Kidney (tissue), 14 donors: ENCODE data around the gene MYL4. TPM values are rescaled to one million over a fixed set of nuclear protein-coding genes. Genes with fewer than 3 reads are reported as not detected.

Experiments used
- DNase-seq, 5 donors: peaks; one replicate each; pipeline ENCODE4 v3.0.0-alpha.2; 2013 to 2020
- FAIRE-seq: peaks from 2 replicates; lab custom pipeline; 2012; peaks lifted over from hg19 to GRCh38; lab: Jason Lieb, UNC
- H3K27ac ChIP-seq, 2 donors: one replicate each; pipeline ENCODE4 v1.7.0; 2013; ENCODE audit warnings: low read depth in 2 of 2, low read length in 2 of 2, inconsistent platforms in 1 of 2
- H3K27me3 ChIP-seq: one replicate; pipeline ENCODE4 v1.7.1; 2013; ENCODE audit warnings: low read length, inconsistent platforms; ENCODE audit not compliant: control insufficient read depth, insufficient read depth
- H3K36me3 ChIP-seq, 3 donors: one replicate each; pipeline versions ENCODE4 v1.7.0 to v1.7.1; 2013; ENCODE audit warnings: low read length in 3 of 3, control low read depth in 1 of 3, inconsistent platforms in 1 of 3; ENCODE audit not compliant: insufficient read depth in 3 of 3, control insufficient read depth in 2 of 3
- H3K4me1 ChIP-seq, 3 donors: one replicate each; pipeline versions ENCODE4 v1.7.0 to v1.7.1; 2013; ENCODE audit warnings: low read length in 3 of 3, inconsistent platforms in 1 of 3, low read depth in 1 of 3; ENCODE audit not compliant: control insufficient read depth in 2 of 3, insufficient read depth in 2 of 3
- H3K4me3 ChIP-seq, 3 donors: one replicate each; pipeline versions ENCODE4 v1.7.0 to v1.8.1; 2013; ENCODE audit warnings: low read length in 3 of 3, control low read depth in 1 of 3, inconsistent platforms in 1 of 3
- H3K9ac ChIP-seq, 3 donors: one replicate each; pipeline versions ENCODE4 v1.7.0 to v1.7.1; 2013; ENCODE audit warnings: low read length in 3 of 3, control low read depth in 1 of 3, inconsistent platforms in 1 of 3
- H3K9me3 ChIP-seq, 3 donors: one replicate each; pipeline versions ENCODE4 v1.7.0 to v1.7.1; 2013; ENCODE audit warnings: low read length in 3 of 3, control low read depth in 1 of 3, inconsistent platforms in 1 of 3; ENCODE audit not compliant: control insufficient read depth in 2 of 3, insufficient read depth in 1 of 3
- CTCF ChIP-seq: IDR thresholded peaks from 3 replicates; pipeline ENCODE4 v1.5.1; 2012; ENCODE audit warnings: mild to moderate bottlenecking, moderate library complexity, borderline replicate concordance; ENCODE audit not compliant: insufficient read depth; ENCODE audit errors: extremely low read depth
- intact Hi-C: fragments of 100-400 bp; cut with DNase I; formaldehyde crosslinking; loops from one replicate; pipeline ENCODE4 v1.11.1; 2022
- polyA plus RNA-seq: library from polyadenylated mRNA; stranded (reverse); fragments of 350-450 nt; fragmentation: Illumina TruSeq; extraction: RNeasy Lipid Tissue Mini Kit (QIAGEN cat#74804); gene quantifications from one replicate; pipeline ENCODE4 v1.2.3, GENCODE V29; 2014; ENCODE audit warnings: low read depth, low replicate concordance; ENCODE audit not compliant: insufficient read depth
- total RNA-seq: library from RNA; stranded (reverse); fragmentation: NEBNext Ultra II Directional; extraction: Animal tissue kit (Norgen Biotek cat#: 25700); gene quantifications from one replicate; pipeline ENCODE4 v1.2.1, GENCODE V29; 2021
- donor health status: control.
- donor health status: control.
- donor health status: control.
- donor health status: control.
- donor health status: control.
- donor health status: DM: yes; HTN: yes; CAD: no.
- donor health status: Normal renal cell carcinoma (clear cell type).

The MYL4 gene
- total and polyA plus RNA-seq, 2 donors from 2014 or later, result 1.0 TPM; not detected in 1

- no peak for TF ChIP-seq CTCF
Observed at GRCh38 chr17:47224966-47225365, 15.8 kb downstream of the MYL4 start.

GRCh38 chr17:47225436-47225858 is 16.3 kb downstream of the MYL4 start:
- Histone ChIP-seq H3K4me3 (no peak overlapping the region), H3K27me3 (no peaks in the 10 kb centered on the region), H3K27ac (peak overlapping the region; percentile 72 to 87), H3K4me1 (peaks cover 3 to 31% (median 22%) of the 10 kb centered on the region in 3 donors), H3K9ac (peak overlapping the region in 1 of 3 donors; percentile 27), H3K36me3 (no peaks in the 10 kb centered on the region), H3K9me3 (no peaks in the 10 kb centered on the region)
- FAIRE-seq (no peak), DNase-seq (peak in 2 of 5 donors; percentile 26 to 78)
- intact Hi-C loops, result no loop called here
- no peak for TF ChIP-seq CTCF

More at GRCh38 chr17:47224966-47225365, 15.8 kb downstream of the MYL4 start:
- peak overlapping the region; percentile 72 to 87 for H3K27ac ChIP-seq
- no peaks in the 10 kb centered on the region for H3K27me3 ChIP-seq
- no peaks in the 10 kb centered on the region for H3K36me3 ChIP-seq
- H3K4me1 ChIP-seq, result peaks cover under 1 to 27% (median 17%) of the 10 kb centered on the region in 3 donors
- no peak for FAIRE-seq
- H3K9ac ChIP-seq, result peak overlapping the region in 1 of 3 donors; percentile 10
- H3K9me3 ChIP-seq, result no peaks in the 10 kb centered on the region
- peak in 1 of 5 donors; percentile 40 for DNase-seq
- H3K4me3 ChIP-seq, result no peak overlapping the region
- intact Hi-C loops, result no loop called here

- no peak for TF ChIP-seq CTCF
- Histone ChIP-seq H3K27me3 (no peaks in the 10 kb centered on the region), H3K9ac (peak overlapping the region in 1 of 3 donors; percentile 37), H3K4me1 (peaks cover 3 to 32% (median 24%) of the 10 kb centered on the region in 3 donors), H3K4me3 (no peak overlapping the region), H3K9me3 (no peaks in the 10 kb centered on the region), H3K36me3 (no peaks in the 10 kb centered on the region), H3K27ac (peak overlapping the region; percentile 72 to 87)
- FAIRE-seq, result no peak
- intact Hi-C loops, result no loop called here
- no peak for DNase-seq
Observed at GRCh38 chr17:47225911-47226688, 17.0 kb downstream of the MYL4 start.
